Measurements from ENCODE around the gene LSG1.

Gene LSG1

GRCh38 chr3:194608981-194609380 is 63.0 kb downstream of the LSG1 start:
- H3K27me3 ChIP-seq (ENCODE audit: low read length) = no peaks in the 10 kb centered on the region
- no peaks in the 10 kb centered on the region for H4K20me1 ChIP-seq (ENCODE audit: low read depth, low read length)

GRCh38 chr3:194607592-194608389 is 64.2 kb downstream of the LSG1 start:
- Histone ChIP-seq H3K9ac (ENCODE audit: low read length) (no peak overlapping the region), H3K9me2 (replicated peaks; ENCODE audit: insufficient read depth, low read length) (no peaks in the 10 kb centered on the region), H2AFZ (ENCODE audit: low read depth, low read length, severe bottlenecking) (no peak overlapping the region), H3K4me2 (ENCODE audit: low read depth, low read length, poor library complexity, severe bottlenecking) (no peak overlapping the region), H3K36me3 (ENCODE audit: low read length) (no peaks in the 10 kb centered on the region), H4K20me1 (ENCODE audit: low read depth, low read length) (no peaks in the 10 kb centered on the region), H3K27ac (ENCODE audit: low read depth, low read length) (no peak overlapping the region), H3F3A (ENCODE audit: insufficient read depth) (no peaks in the 10 kb centered on the region), H3K27me3 (ENCODE audit: low read length) (no peaks in the 10 kb centered on the region), H3K9me3 (ENCODE audit: insufficient read depth, low read length) (no peaks in the 10 kb centered on the region), H3K4me3 (ENCODE audit: insufficient read depth, low read length, poor library complexity, severe bottlenecking) (no peak overlapping the region), H3K79me2 (ENCODE audit: insufficient read depth, low read length) (no peaks in the 10 kb centered on the region)
- TF ChIP-seq CTCF (IDR thresholded peaks at IDR 0.05; ENCODE audit: insufficient read depth, low read length, poor library complexity, severe bottlenecking) (no peak), EZH2phosphoT487 (conservative IDR thresholded peaks at IDR 0.05; ENCODE audit: low read length) (no peak)

More at GRCh38 chr3:194608981-194609380, 63.0 kb downstream of the LSG1 start:
- H3K9me3 ChIP-seq (ENCODE audit: insufficient read depth, low read length) = no peaks in the 10 kb centered on the region
- H3K9me2 ChIP-seq (replicated peaks; ENCODE audit: insufficient read depth, low read length) = no peaks in the 10 kb centered on the region
- H3K4me3 ChIP-seq (ENCODE audit: insufficient read depth, low read length, poor library complexity, severe bottlenecking) = no peak overlapping the region
- H3K36me3 ChIP-seq (ENCODE audit: low read length) = no peaks in the 10 kb centered on the region
- no peaks in the 10 kb centered on the region for H3F3A ChIP-seq (ENCODE audit: insufficient read depth)
- H3K79me2 ChIP-seq (ENCODE audit: insufficient read depth, low read length) = no peaks in the 10 kb centered on the region
- H2AFZ ChIP-seq (ENCODE audit: low read depth, low read length, severe bottlenecking) = no peak overlapping the region
- no peak overlapping the region for H3K4me2 ChIP-seq (ENCODE audit: low read depth, low read length, poor library complexity, severe bottlenecking)
- H3K27ac ChIP-seq (ENCODE audit: low read depth, low read length) = no peak overlapping the region
- no peak for TF ChIP-seq EZH2phosphoT487 (conservative IDR thresholded peaks at IDR 0.05; ENCODE audit: low read length)
- TF ChIP-seq CTCF (IDR thresholded peaks at IDR 0.05; ENCODE audit: insufficient read depth, low read length, poor library complexity, severe bottlenecking) = no peak
- no peak overlapping the region for H3K9ac ChIP-seq (ENCODE audit: low read length)

DNA sequence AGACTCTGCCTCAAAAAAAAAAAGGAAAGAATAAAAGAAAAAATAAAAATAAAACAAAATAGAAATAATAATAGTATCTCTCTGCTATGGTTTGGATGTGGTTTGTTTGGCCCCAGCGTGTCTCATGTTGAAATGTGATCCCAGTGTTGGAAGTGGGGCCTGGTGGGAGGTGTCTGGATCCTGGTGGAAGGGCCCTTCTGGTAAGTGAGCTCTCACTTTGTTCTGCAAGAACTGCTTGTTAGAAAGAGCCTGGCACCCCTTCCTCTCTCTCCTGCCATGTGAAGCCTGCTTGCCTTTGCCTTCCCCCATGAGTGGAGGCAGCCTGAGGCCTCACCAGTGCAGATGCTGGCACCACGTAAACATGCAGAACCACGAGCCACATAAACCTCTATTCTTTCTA is 65.0 kb downstream of the LSG1 start:
- no peak overlapping the region for H3K4me2 ChIP-seq (ENCODE audit: low read depth, low read length, poor library complexity, severe bottlenecking)
- H3K9ac ChIP-seq (ENCODE audit: low read length) = no peak overlapping the region
- no peaks in the 10 kb centered on the region for H3F3A ChIP-seq (ENCODE audit: insufficient read depth)
- no peak overlapping the region for H2AFZ ChIP-seq (ENCODE audit: low read depth, low read length, severe bottlenecking)
- H3K9me2 ChIP-seq (replicated peaks; ENCODE audit: insufficient read depth, low read length) = no peaks in the 10 kb centered on the region
- H3K4me3 ChIP-seq (ENCODE audit: insufficient read depth, low read length, poor library complexity, severe bottlenecking) = no peak overlapping the region
- H4K20me1 ChIP-seq (ENCODE audit: low read depth, low read length) = no peaks in the 10 kb centered on the region
- H3K36me3 ChIP-seq (ENCODE audit: low read length) = no peaks in the 10 kb centered on the region
- no peaks in the 10 kb centered on the region for H3K27me3 ChIP-seq (ENCODE audit: low read length)
- H3K9me3 ChIP-seq (ENCODE audit: insufficient read depth, low read length) = no peaks in the 10 kb centered on the region
- TF ChIP-seq EZH2phosphoT487 (conservative IDR thresholded peaks at IDR 0.05; ENCODE audit: low read length) (no peak), CTCF (IDR thresholded peaks at IDR 0.05; ENCODE audit: insufficient read depth, low read length, poor library complexity, severe bottlenecking) (no peak)
- no peak overlapping the region for H3K27ac ChIP-seq (ENCODE audit: low read depth, low read length)
- no peaks in the 10 kb centered on the region for H3K79me2 ChIP-seq (ENCODE audit: insufficient read depth, low read length)
